HG03097 (cell line): Measurements from ENCODE around the gene KIAA0232.
"Not testable (repeated sequence)": the region's sequence is repeated elsewhere in the genome, so short reads cannot be mapped to it uniquely, and the experiment has no call there.

Experiments used
- ATAC-seq: cut with Tn5 transposase; IDR thresholded peaks from one replicate; pipeline ENCODE4 v1.9.1; 2021; ENCODE audit not compliant: unreplicated experiment, low FRiP score

The KIAA0232 gene

GRCh38 chr4:6894086-6894478 is 111.6 kb downstream of the KIAA0232 start:
- no peak for ATAC-seq

- ATAC-seq = no peak
Measured at GRCh38 chr4:6894528-6895498, 112.3 kb downstream of the KIAA0232 start.

- no peak for ATAC-seq
Measured at GRCh38 chr4:6896035-6896434, 113.5 kb downstream of the KIAA0232 start.

- ATAC-seq = no peak
Measured at GRCh38 chr4:6898763-6899162, 116.2 kb downstream of the KIAA0232 start.

GRCh38 chr4:6900181-6900812 is 117.8 kb downstream of the KIAA0232 start:
- no peak for ATAC-seq

GRCh38 chr4:6900956-6901355 is 118.4 kb downstream of the KIAA0232 start:
- ATAC-seq = no peak

GRCh38 chr4:6901669-6902317 is 119.3 kb downstream of the KIAA0232 start:
- no peak for ATAC-seq

- ATAC-seq = no peak
Measured at GRCh38 chr4:6902318-6903042, 120.0 kb downstream of the KIAA0232 start.

GRCh38 chr4:6905516-6906445 is 123.3 kb downstream of the KIAA0232 start:
- ATAC-seq = no peak

GRCh38 chr4:6906486-6906885 is 124.0 kb downstream of the KIAA0232 start:
- not testable (repeated sequence) for ATAC-seq

GRCh38 chr4:6907658-6908191 is 125.2 kb downstream of the KIAA0232 start:
- no peak for ATAC-seq

GRCh38 chr4:6908432-6909112 is 126.0 kb downstream of the KIAA0232 start:
- no peak for ATAC-seq

GRCh38 chr4:6909113-6909969 is 126.8 kb downstream of the KIAA0232 start, which contains the start of gene TBC1D14:
Gene TBC1D14 (plus strand): TSS chr4:6909826. CDS start chr4:6923390, 13,564 bp downstream.
- peak; percentile 85 for ATAC-seq

- peak; percentile 36 for ATAC-seq
Measured at GRCh38 chr4:6909970-6910339, 127.4 kb downstream of the KIAA0232 start.

GRCh38 chr4:6910340-6910959 is 127.9 kb downstream of the KIAA0232 start:
- no peak for ATAC-seq

GRCh38 chr4:6910960-6911874 is 128.7 kb downstream of the KIAA0232 start:
- no peak for ATAC-seq
